Karpas-422 (cell line): ENCODE results near the gene FAM9B. TPM values are rescaled to one million over a fixed set of nuclear protein-coding genes. Genes with fewer than 3 reads are reported as not detected.

Experiments used
- total RNA-seq: library from RNA; depleted of rRNA; stranded (reverse); fragments of >200 nt; shearing (Covaris generic); gene quantifications from 2 replicates; pipeline ENCODE4 v1.2.3, GENCODE V29; 2014; ENCODE audit warnings: low replicate concordance; rRNA removed

FAM9B gene
- total RNA-seq, 1 experiment from 2014 or later = not detected

Other genes starting within 250 kb of the FAM9B start
- not detected in 2 replicates for gene FAM9A, start 232.7 kb downstream of the FAM9B start, total RNA-seq